ENCODE results near the gene SULT1A1.
"Not testable (repeated sequence)": the region's sequence is repeated elsewhere in the genome, so short reads cannot be mapped to it uniquely, and the experiment has no call there.

The SULT1A1 gene

DNA sequence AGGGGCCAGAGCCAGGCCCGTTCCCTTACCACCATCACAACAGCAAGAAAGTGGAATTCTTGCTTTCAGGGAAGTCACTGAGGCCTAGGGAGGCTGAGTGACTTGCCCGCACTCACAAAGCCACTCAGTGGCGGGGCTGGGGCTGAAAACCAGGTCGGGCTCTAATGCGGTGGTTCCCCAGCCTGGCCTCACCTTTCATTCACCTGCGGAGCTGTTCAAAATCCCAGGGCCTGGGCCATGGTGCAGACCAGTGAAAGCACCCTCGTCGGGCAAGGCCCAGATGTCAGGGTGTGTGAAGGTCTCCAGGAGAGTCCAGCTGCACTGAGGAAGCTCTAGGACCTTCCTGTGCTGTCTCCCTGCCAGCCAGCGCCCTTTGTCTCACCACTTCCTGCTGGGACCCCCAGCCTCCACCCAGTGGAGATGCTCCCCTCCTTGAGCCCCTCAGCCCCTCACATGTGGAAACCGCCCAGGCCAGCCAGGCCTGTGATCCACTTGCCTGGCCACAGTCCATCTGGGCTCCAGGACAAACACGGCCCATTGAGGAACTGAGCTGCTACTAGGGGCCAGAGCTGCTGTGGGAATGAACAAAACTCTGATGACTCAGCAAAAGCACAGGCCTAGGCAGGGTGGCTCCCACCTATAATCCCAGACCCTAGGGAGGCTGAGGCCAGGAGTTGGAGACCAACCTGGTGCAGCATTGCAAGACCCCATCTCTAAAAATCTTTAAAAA, 812 bp downstream of the SULT1A1 start:
- DNase-seq (ENCODE audit: low read depth in 2 of 3, low spot score in 1 of 3), result not testable (repeated sequence)

DNA sequence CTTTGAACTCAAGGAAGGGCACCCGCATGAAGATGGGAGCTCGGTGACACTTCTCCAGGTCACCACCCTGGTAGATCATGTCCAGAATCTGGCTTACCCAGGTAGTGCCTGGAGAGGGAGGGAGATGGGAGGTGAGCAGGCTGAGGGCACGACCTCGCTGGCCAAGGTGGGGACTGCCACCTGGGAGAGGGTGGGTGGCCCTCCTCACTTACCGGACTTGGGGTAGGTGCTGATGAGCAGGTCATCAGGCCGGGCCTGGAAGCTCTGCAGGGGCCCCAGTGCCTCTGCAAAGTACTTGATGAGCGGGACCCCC, 1.4 kb downstream of the SULT1A1 start:
- DNase-seq (ENCODE audit: low read depth in 2 of 3, low spot score in 1 of 3), result not testable (repeated sequence)

- DNase-seq (ENCODE audit: low read depth in 2 of 3, low spot score in 1 of 3), result not testable (repeated sequence)
These were observed 2.0 kb downstream of the SULT1A1 start for GRCh38 chr16:28607681-28608495.

GRCh38 chr16:28607116-28607623, 2.7 kb downstream of the SULT1A1 start:
- no peak for DNase-seq (ENCODE audit: low read depth in 2 of 3, low spot score in 1 of 3)

- no peak for DNase-seq (ENCODE audit: low read depth in 2 of 3, low spot score in 1 of 3)
These were observed 3.3 kb downstream of the SULT1A1 start for GRCh38 chr16:28606291-28607115.

DNA sequence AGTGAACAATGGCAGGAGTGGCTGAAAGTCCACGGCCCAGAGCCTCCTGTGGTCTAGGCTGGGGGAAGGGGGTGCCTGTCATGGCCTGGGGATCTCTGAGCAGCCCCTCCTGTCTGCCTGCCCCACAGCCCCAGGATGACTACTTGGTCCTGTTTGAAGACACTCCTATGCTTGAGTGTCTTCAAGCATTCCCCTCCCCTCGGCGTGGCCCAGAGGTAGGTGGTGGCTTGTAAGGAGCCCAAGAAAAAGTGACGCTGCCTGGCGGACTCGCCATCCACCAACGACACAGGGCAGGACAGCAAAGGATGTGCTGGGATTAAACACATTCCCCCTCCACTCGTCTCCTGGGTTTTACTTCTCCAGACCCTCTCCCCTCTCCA, 5.7 kb downstream of the SULT1A1 start:
- DNase-seq (ENCODE audit: low read depth in 2 of 3, low spot score in 1 of 3), result no peak

DNA sequence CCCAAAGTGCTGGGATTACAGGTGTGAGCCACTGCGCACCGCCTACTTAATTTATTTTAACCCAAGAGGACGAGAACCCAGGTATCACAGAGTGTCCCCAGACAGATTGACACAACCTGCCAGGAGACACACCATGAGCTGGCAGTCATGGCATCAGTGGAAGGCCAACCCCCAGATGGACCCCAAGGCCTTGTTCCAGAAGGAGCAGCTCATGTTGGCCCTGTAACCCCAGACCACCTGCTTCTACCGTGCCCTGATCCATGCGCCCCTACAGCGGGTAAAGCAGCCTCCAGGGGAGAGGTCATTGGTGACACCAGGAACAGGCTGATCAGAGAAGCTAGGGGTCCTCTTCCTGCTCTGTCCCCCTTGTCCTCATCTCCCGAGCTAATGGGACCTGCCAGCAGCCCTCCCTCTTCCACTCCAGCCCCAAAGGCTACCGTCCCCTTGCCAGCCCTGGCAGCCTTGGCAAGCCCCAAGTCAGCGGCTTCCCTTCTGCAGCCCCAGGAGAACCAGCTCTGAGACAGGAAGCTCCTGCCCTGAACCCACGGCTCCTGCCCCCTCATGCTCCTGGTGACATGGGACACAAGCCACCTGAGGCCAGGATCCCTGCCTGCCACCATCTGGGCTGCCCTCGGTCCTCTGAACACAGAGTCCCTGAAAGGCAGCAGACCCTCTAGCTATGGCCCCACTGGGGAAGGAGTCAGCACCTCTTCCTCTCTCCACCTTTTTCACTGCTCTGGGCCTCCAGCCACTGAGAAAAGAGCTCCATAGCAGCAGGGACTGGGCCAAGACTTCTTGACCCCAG, 6.3 kb downstream of the SULT1A1 start:
- no peak for DNase-seq (ENCODE audit: low read depth in 2 of 3, low spot score in 1 of 3)

- no peak for DNase-seq (ENCODE audit: low read depth in 2 of 3, low spot score in 1 of 3)
These were observed 7.3 kb downstream of the SULT1A1 start for GRCh38 chr16:28602529-28602928.

- not testable (repeated sequence) for DNase-seq (ENCODE audit: low read depth in 2 of 3, low spot score in 1 of 3)
These were observed 7.8 kb downstream of the SULT1A1 start for GRCh38 chr16:28602062-28602461.

- DNase-seq (ENCODE audit: low read depth in 2 of 3, low spot score in 1 of 3), result not testable (repeated sequence)
These were observed 8.3 kb downstream of the SULT1A1 start for GRCh38 chr16:28601589-28601988.

DNA sequence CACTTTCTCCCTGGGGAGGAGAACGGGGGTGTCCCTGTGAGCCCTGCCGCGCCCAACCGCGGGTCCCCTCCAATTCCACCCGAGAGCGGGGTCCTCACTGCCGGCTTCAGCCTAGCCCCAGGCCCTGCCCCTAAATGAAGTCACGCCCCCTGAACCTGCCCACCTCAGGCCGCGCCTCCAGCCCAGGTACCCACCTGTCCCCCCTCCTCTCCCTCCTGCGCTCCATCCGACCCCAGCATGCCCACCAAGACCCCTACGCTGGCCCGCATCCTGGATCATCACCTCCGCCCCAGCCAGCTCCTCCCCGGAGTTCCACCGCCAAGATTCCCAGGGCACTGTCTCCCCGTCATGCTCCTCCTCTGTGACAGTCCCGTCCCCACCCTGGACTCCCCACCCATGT, 8.9 kb downstream of the SULT1A1 start:
- not testable (repeated sequence) for DNase-seq (ENCODE audit: low read depth in 2 of 3, low spot score in 1 of 3)

GRCh38 chr16:28599377-28600285, 10.2 kb downstream of the SULT1A1 start:
- not testable (repeated sequence) for DNase-seq (ENCODE audit: low read depth in 2 of 3, low spot score in 1 of 3)

GRCh38 chr16:28597692-28598261, 12.1 kb downstream of the SULT1A1 start:
- DNase-seq (ENCODE audit: low read depth in 2 of 3, low spot score in 1 of 3), result no peak

GRCh38 chr16:28596840-28597691, 12.8 kb downstream of the SULT1A1 start, which contains the start of gene SULT1A2:
TSS of gene SULT1A2 (minus strand) at chr16:28597050. CDS start at chr16:28595930, 1,120 bp downstream.
- DNase-seq (ENCODE audit: low read depth in 2 of 3, low spot score in 1 of 3), result no peak

DNA sequence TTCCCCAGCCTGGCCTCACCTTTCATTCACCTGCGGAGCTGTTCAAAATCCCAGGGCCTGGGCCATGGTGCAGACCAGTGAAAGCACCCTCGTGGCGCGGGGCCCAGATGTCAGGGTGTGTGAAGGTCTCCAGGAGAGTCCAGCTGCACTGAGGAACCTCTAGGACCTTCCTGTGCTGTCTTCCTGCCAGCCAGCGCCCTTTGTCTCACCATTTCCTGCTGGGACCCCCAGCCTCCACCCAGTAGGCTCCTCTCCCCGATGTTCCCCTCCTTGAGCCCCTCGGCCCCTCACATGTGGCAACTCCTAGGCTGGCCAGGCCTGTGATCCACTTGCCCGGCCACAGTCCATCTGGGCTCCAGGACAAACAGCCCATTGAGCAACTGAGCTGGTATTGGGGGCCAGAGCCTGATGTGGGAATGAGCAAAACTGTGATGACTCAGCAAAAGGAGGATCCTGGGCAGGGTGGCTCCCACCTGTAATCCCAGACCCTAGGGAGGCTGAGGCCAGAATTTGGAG, 13.7 kb downstream of the SULT1A1 start:
- no peak for DNase-seq (ENCODE audit: low read depth in 2 of 3, low spot score in 1 of 3)

- DNase-seq (ENCODE audit: low read depth in 2 of 3, low spot score in 1 of 3), result not testable (repeated sequence)
These were observed 14.4 kb downstream of the SULT1A1 start for GRCh38 chr16:28595451-28595850.

DNA sequence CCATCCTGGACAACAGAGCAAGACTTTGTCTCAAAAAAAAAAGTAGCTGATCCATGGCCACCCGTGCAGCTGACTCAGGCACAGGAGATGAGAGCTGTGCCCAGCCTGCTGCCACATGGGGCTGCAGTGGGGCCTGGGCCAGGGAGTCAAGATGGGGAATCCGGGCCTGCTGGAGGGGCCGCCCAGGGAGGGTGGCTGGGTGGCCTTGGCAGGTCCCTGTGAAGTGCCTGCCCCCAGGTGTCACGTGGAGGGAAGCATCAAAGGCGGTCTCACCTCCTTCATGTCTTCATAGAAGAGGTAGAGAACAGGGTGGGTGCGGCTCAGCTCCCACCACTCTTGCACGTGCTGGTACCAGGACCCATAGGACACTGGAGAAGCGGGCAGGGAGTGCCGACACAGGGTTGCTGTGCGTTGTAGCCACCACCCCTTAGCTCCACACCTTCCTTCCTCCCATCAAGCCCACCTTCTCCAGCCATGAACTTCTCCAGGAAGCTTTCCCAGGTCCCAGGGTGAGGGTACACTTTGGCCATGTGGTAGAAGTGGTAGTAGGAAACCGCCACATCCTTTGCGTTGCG, 16.8 kb downstream of the SULT1A1 start:
- DNase-seq (ENCODE audit: low read depth in 2 of 3, low spot score in 1 of 3), result no peak

DNA sequence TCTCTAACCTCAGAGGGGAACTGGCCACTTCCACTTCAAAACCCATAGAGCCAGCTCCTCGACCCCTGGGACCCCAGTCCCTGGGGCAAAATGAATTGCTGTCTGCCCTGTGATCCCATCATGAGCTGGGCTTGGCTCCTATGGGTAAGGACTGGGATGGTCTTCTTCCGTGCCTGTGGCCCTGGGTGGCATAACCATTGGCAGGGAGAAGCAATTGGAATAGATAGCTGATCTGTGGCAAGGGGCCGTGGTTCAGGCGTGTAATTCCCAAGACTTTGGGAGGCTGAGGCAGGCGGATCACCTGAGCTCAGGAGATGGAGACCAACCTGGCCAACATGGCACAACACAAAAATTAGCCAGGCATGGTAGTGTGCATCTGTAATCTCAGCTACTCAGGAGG, 17.3 kb downstream of the SULT1A1 start:
- DNase-seq (ENCODE audit: low read depth in 2 of 3, low spot score in 1 of 3), result no peak
